Naive thymus-derived CD4-positive, alpha-beta T cell (primary cell): ENCODE data around the gene RTL9. TPM values are rescaled to one million over a fixed set of nuclear protein-coding genes. Genes with fewer than 3 reads are reported as not detected.

Source experiments
- ATAC-seq: fragments of 150-1000 bp; cut with Tn5 transposase; 2 replicates; pipeline ENCODE4 v1.10.0; 2021; ENCODE audit warnings: mild to moderate bottlenecking, moderate library complexity
- CTCF ChIA-PET: fragments of 350-600 bp; sonication (Branson Sonifier 250); formaldehyde crosslinking; loops from one replicate; lab custom pipeline; 2021; ENCODE audit warnings: antibody characterized with exemption; lab: Charles Lee
- POLR2A ChIA-PET: fragments of 350-600 bp; sonication (Branson Sonifier 250); formaldehyde crosslinking; loops from one replicate; lab custom pipeline; 2021; ENCODE audit warnings: antibody characterized with exemption, inconsistent platforms; lab: Charles Lee
- DNase-seq, 9 donors: peaks; one replicate each; pipeline versions ENCODE4 v3.0.0 to v3.0.0-alpha.2; 2020 to 2022; ENCODE audit warnings: mixed read lengths in 1 of 9
- H3K27ac ChIP-seq: one replicate; pipeline ENCODE4 v1.7.0; 2013; ENCODE audit warnings: mild to moderate bottlenecking, low read depth, low read length, moderate library complexity
- H3K27me3 ChIP-seq, 2 donors: one replicate each; pipeline ENCODE4 v1.7.0; 2013; ENCODE audit warnings: low read length in 2 of 2, mild to moderate bottlenecking in 2 of 2, moderate library complexity in 2 of 2; ENCODE audit not compliant: control insufficient read depth in 2 of 2, insufficient read depth in 2 of 2
- H3K36me3 ChIP-seq, 3 experiments: 1 replicate in 2 of 3; 2 replicates in 1 of 3; pipeline ENCODE4 v1.7.0; 2013; ENCODE audit warnings: low read length in 3 of 3, mild to moderate bottlenecking in 3 of 3, moderate library complexity in 1 of 3; ENCODE audit not compliant: insufficient read depth in 3 of 3, control insufficient read depth in 2 of 3
- H3K4me1 ChIP-seq, 2 donors: one replicate each; pipeline ENCODE4 v1.7.0; 2013; ENCODE audit warnings: low read length in 2 of 2, mild to moderate bottlenecking in 2 of 2, moderate library complexity in 1 of 2; ENCODE audit not compliant: control insufficient read depth in 2 of 2, insufficient read depth in 2 of 2
- H3K4me3 ChIP-seq: 2 replicates; pipeline ENCODE4 v1.7.0; 2013; ENCODE audit warnings: mild to moderate bottlenecking, low read length
- H3K9me3 ChIP-seq, 3 experiments: 1 replicate in 2 of 3; 2 replicates in 1 of 3; pipeline ENCODE4 v1.7.0; 2013; ENCODE audit warnings: low read length in 3 of 3; ENCODE audit not compliant: control insufficient read depth in 2 of 3
- H3K27ac Mint-ChIP-seq, 9 donors: one replicate each; pipeline ENCODE4 v1.8.0; 2020 to 2022; ENCODE audit warnings: mixed read lengths in 9 of 9, mild to moderate bottlenecking in 8 of 9, moderate library complexity in 5 of 9, inconsistent platforms in 2 of 9
- H3K27me3 Mint-ChIP-seq, 5 donors: one replicate each; pipeline ENCODE4 v1.8.0; 2021 to 2022; ENCODE audit warnings: mixed read lengths in 5 of 5, mild to moderate bottlenecking in 1 of 5
- H3K36me3 Mint-ChIP-seq, 5 donors: one replicate each; pipeline ENCODE4 v1.8.0; 2020 to 2022; ENCODE audit warnings: mixed read lengths in 5 of 5, mild to moderate bottlenecking in 3 of 5, inconsistent platforms in 1 of 5
- H3K4me1 Mint-ChIP-seq, 7 donors: one replicate each; pipeline ENCODE4 v1.8.0; 2020 to 2022; ENCODE audit warnings: mixed read lengths in 7 of 7, mild to moderate bottlenecking in 3 of 7, inconsistent platforms in 1 of 7
- H3K4me3 Mint-ChIP-seq, 10 donors: one replicate each; pipeline ENCODE4 v1.8.0; 2020 to 2022; ENCODE audit warnings: mild to moderate bottlenecking in 10 of 10, mixed read lengths in 10 of 10, moderate library complexity in 6 of 10, inconsistent platforms in 2 of 10
- H3K9me3 Mint-ChIP-seq, 11 donors: one replicate each; pipeline ENCODE4 v1.8.0; 2020 to 2022; ENCODE audit warnings: mixed read lengths in 11 of 11, mild to moderate bottlenecking in 4 of 11, inconsistent platforms in 1 of 11, moderate library complexity in 1 of 11
- intact Hi-C, 2 donors: fragments of 100-400 bp; cut with micrococcal nuclease; formaldehyde crosslinking; loops; one replicate each; pipeline ENCODE4 v1.15.1; 2023
- polyA plus RNA-seq, 2 donors: library from polyadenylated mRNA; unstranded; fragments of 300-500 nt; fragmentation: Illumina TruSeq; gene quantifications; one replicate each; pipeline ENCODE4 v1.2.3, GENCODE V29; 2021
- total RNA-seq, 6 experiments: library from RNA in 5 of 6; stranded (reverse) in 5 of 6; gene quantifications; 1 replicate in 5 of 6; 2 replicates in 1 of 6; pipeline ENCODE4 v1.2.3 and lab custom pipeline; 2021 to 2026

RTL9 gene
- not detected for total RNA-seq
- not detected for polyA plus RNA-seq
- total RNA-seq (lab: John Stamatoyannopoulos, UW) = not detected

DNA sequence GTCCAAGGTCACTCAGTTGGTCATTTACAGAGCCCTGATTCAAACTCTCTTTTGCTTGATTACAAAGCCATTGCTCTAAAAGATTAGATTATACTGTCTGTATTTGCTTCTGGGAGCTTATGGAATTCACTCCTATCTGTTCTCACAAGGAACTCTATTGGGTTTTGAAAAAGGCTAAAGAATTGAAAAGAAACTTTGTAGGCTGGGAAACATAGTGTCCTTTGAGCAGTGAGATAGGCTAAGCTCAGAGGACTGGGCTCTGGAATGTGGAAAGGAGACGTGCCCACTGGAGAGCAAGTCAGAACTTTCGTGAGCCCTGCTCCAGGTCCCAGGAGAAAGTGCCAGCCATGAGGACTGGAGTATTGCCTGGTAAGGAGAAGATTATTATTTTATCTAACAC, at the start of gene RTL9:
RTL9 (plus strand) TSS at position 301 of the 400 bp plus-strand sequence. CDS start 91,770 bp downstream, outside the sequence.
- ATAC-seq (no peak), DNase-seq (no peak)
- no peaks in the 10 kb centered on the region for H3K36me3 Mint-ChIP-seq
- H3K27ac Mint-ChIP-seq = no peak within 1 kb of the TSS
- H3K27me3 ChIP-seq = no peaks in the 10 kb centered on the region
- CTCF ChIA-PET = no interaction called here
- peaks cover 0 to 5% (median 2%) of the 10 kb centered on the region in 5 donors for H3K27me3 Mint-ChIP-seq
- POLR2A ChIA-PET = no interaction called here
- H3K9me3 ChIP-seq = no peaks in the 10 kb centered on the region
- no peaks in the 10 kb centered on the region for H3K4me1 Mint-ChIP-seq
- H3K27ac ChIP-seq = no peak within 1 kb of the TSS
- intact Hi-C loops = no loop called here
- no peak within 1 kb of the TSS for H3K4me3 ChIP-seq
- no peak within 1 kb of the TSS for H3K4me3 Mint-ChIP-seq
- H3K4me1 ChIP-seq = no peaks in the 10 kb centered on the region
- peaks cover 0 to 5% (median 0%) of the 10 kb centered on the region in 11 donors for H3K9me3 Mint-ChIP-seq
- H3K36me3 ChIP-seq = no peaks in the 10 kb centered on the region

DNA sequence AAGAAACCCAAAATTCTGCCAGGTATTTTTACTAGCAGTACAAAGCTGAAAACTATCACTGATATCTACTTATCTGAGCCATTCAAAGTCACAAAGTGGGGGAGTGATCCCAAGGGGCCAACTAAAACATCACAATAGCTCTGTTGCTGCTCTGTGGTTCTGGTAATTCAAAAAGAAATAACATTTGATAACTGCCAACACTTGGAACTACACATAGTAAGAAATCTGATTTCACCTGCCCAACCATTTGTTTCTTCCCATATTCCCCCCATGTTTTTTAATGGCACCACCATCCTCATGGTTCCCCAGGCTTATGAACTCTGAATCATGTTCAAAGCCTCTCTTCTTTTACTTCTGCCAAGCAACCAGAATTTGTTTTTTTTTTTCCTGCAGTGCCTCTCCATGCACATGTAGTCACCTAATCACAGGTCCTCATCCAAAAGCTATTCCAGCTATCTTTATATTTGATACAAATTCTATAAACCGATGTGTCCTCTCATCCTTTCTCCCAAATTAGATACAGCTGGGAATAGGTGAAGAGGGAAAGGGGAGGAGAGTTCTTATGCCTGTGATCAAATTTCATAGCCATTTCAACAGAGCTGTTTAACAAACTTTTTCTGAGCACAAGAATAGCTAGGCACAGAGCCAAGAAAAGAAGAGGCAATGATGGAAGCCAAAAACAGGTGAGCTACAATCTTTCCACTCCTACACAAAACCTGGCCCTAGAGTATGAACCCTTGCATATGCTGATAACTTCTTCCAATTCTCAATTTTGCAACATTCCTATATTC, 48.5 kb upstream of the RTL9 start:
- intact Hi-C loops = loop anchor here in 1 of 2 donors (10.0 kb wide), 1 partner anchor 305 kb away; the partner anchor contains the start of gene TMEM164
- peaks cover 20 to 73% (median 65%) of the 10 kb centered on the region in 7 donors for H3K4me1 Mint-ChIP-seq
- CTCF ChIA-PET = no interaction called here
- Histone ChIP-seq H3K9me3 (no peaks in the 10 kb centered on the region), H3K27me3 (no peaks in the 10 kb centered on the region), H3K36me3 (no peaks in the 10 kb centered on the region), H3K4me1 (peaks cover 4 to 9% of the 10 kb centered on the region in 2 donors), H3K4me3 (no peak overlapping the region), H3K27ac (no peak overlapping the region)
- H3K36me3 Mint-ChIP-seq = peaks cover 0 to 5% (median 0%) of the 10 kb centered on the region in 5 donors
- peak overlapping the region in 4 of 9 donors; percentile 17 to 69 (median 50) for H3K27ac Mint-ChIP-seq
- H3K27me3 Mint-ChIP-seq = no peaks in the 10 kb centered on the region
- POLR2A ChIA-PET = interaction anchor here (1.2 kb wide), 2 partner anchors 41 to 80 kb away, joined by 3 to 4 read pairs; no protein-coding TSS in a partner anchor
- no peaks in the 10 kb centered on the region for H3K9me3 Mint-ChIP-seq
- peak overlapping the region in 4 of 10 donors; percentile 11 to 53 (median 26) for H3K4me3 Mint-ChIP-seq
- DNase-seq = no peak
- ATAC-seq = no peak

- no peaks in the 10 kb centered on the region for H3K9me3 Mint-ChIP-seq
- H3K27ac Mint-ChIP-seq = peak overlapping the region in 4 of 9 donors; percentile 17 to 69 (median 51)
- intact Hi-C loops = loop anchor here in 1 of 2 donors (10.0 kb wide), 1 partner anchor 306 kb away; the partner anchor contains the start of gene TMEM164
- ChIA-PET POLR2A (interaction anchor here (1.2 kb wide), 2 partner anchors 41 to 81 kb away, joined by 3 to 4 read pairs; no protein-coding TSS in a partner anchor), CTCF (no interaction called here)
- Histone ChIP-seq H3K36me3 (no peaks in the 10 kb centered on the region), H3K4me3 (no peak overlapping the region), H3K27me3 (no peaks in the 10 kb centered on the region), H3K4me1 (peaks cover 9 to 10% of the 10 kb centered on the region in 2 donors), H3K27ac (no peak overlapping the region), H3K9me3 (no peaks in the 10 kb centered on the region)
- DNase-seq (peak in 2 of 9 donors; percentile 13 to 23), ATAC-seq (peak; percentile 84)
- peaks cover 0 to 5% (median 0%) of the 10 kb centered on the region in 5 donors for H3K36me3 Mint-ChIP-seq
- H3K27me3 Mint-ChIP-seq = no peaks in the 10 kb centered on the region
- H3K4me1 Mint-ChIP-seq = peaks cover 22 to 71% (median 66%) of the 10 kb centered on the region in 7 donors
- H3K4me3 Mint-ChIP-seq = peak overlapping the region in 5 of 10 donors; percentile 6 to 57 (median 38)
These were observed 47.8 kb upstream of the RTL9 start for GRCh38 chrX:110310896-110311295.

GRCh38 chrX:110311437-110312230, 47.0 kb upstream of the RTL9 start:
- Mint-ChIP-seq H3K4me3 (peak overlapping the region in 4 of 10 donors; percentile 3 to 38 (median 16)), H3K4me1 (peaks cover 23 to 73% (median 66%) of the 10 kb centered on the region in 7 donors), H3K27ac (peak overlapping the region in 2 of 9 donors; percentile 46 to 56), H3K36me3 (peaks cover 0 to 5% (median 0%) of the 10 kb centered on the region in 5 donors), H3K27me3 (no peaks in the 10 kb centered on the region), H3K9me3 (no peaks in the 10 kb centered on the region)
- Histone ChIP-seq H3K27ac (no peak overlapping the region), H3K9me3 (no peaks in the 10 kb centered on the region), H3K4me3 (no peak overlapping the region), H3K36me3 (no peaks in the 10 kb centered on the region), H3K4me1 (peaks cover 9 to 10% of the 10 kb centered on the region in 2 donors), H3K27me3 (no peaks in the 10 kb centered on the region)
- DNase-seq (no peak), ATAC-seq (no peak)
- ChIA-PET POLR2A (interaction anchor here (1.2 kb wide), 1 partner anchor 42 kb away, joined by 4 read pairs; no protein-coding TSS in a partner anchor), CTCF (interaction anchor here (0.6 kb wide), 1 partner anchor 118 kb away, joined by 3 read pairs; no protein-coding TSS in a partner anchor)
- intact Hi-C loops = loop anchor here in 1 of 2 donors (10.0 kb wide), 1 partner anchor 307 kb away; the partner anchor contains the start of gene TMEM164

- H3K36me3 ChIP-seq = peaks cover 0 to 12% (median 0%) of the 10 kb centered on the region in 3 experiments
- DNase-seq (no peak), ATAC-seq (no peak)
- peak overlapping the region in 1 of 9 donors; percentile 91 for H3K27ac Mint-ChIP-seq
- H3K9me3 ChIP-seq = no peaks in the 10 kb centered on the region
- peaks cover 0 to 1% (median 0%) of the 10 kb centered on the region in 5 donors for H3K36me3 Mint-ChIP-seq
- peaks cover 0 to 6% (median 0%) of the 10 kb centered on the region in 5 donors for H3K27me3 Mint-ChIP-seq
- no peak overlapping the region for H3K27ac ChIP-seq
- POLR2A ChIA-PET = interaction anchor here (1.2 kb wide), 1 partner anchor 78 kb away, joined by 4 read pairs; no protein-coding TSS in a partner anchor
- H3K4me1 Mint-ChIP-seq = peaks cover 17 to 56% (median 43%) of the 10 kb centered on the region in 7 donors
- CTCF ChIA-PET = no interaction called here
- no peaks in the 10 kb centered on the region for H3K27me3 ChIP-seq
- no peaks in the 10 kb centered on the region for H3K9me3 Mint-ChIP-seq
- intact Hi-C loops = loop anchor here (5.0 to 10.0 kb wide), 5 partner anchors 48 to 1367 kb away; partner anchors contain the start of genes ALG13 (in 1 of the 2), NXT2 (in 1 of the 2) and TMEM164 (in 1 of the 2)
- no peak overlapping the region for H3K4me3 ChIP-seq
- H3K4me3 Mint-ChIP-seq = peak overlapping the region in 9 of 10 donors; percentile 28 to 94 (median 88)
- H3K4me1 ChIP-seq = peaks cover 6 to 10% of the 10 kb centered on the region in 2 donors
These were observed 43.1 kb upstream of the RTL9 start for GRCh38 chrX:110315551-110315950.
